OCI-LY3 (cell line): ENCODE results near the gene VPS45.
"Not testable (repeated sequence)": the region's sequence is repeated elsewhere in the genome, so short reads cannot be mapped to it uniquely, and the experiment has no call there.

ENCODE experiments used
- EZH2phosphoT487 ChIP-seq: fragments of 200-600 bp; shearing (Covaris generic); IDR thresholded peaks from 2 replicates; pipeline ENCODE4 v1.6.1; 2018; ENCODE audit warnings: antibody characterized with exemption, mixed run types, low read depth
- TF ChIP-seq, protein P1 (sequence below): fragments of 200-600, 300-600 bp; sonication (generic); IDR thresholded peaks from 2 replicates; pipeline ENCODE4 v1.5.1; 2014; ENCODE audit warnings: antibody characterized with exemption, low read length, low read depth

DNA sequence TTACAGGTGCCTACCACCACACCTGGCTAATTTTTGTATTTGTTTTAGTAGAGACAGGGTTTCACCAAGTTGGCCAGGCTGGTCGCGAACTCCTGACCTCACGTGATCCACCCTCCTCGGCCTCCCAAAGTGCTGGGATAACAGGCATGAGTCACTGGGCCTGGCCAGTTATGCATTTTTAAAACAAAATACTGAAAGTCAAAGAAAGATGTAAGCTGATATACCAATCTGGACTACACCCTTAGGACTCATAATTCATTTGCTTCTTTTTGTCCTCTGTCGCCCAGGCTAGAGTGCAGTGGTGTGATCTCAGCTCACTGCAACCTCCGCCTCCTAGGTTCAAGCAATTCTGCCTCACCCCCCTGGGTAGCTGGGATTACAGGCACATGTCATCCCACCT lies 67.8 kb downstream of the VPS45 start:
- TF ChIP-seq, protein P1, sequence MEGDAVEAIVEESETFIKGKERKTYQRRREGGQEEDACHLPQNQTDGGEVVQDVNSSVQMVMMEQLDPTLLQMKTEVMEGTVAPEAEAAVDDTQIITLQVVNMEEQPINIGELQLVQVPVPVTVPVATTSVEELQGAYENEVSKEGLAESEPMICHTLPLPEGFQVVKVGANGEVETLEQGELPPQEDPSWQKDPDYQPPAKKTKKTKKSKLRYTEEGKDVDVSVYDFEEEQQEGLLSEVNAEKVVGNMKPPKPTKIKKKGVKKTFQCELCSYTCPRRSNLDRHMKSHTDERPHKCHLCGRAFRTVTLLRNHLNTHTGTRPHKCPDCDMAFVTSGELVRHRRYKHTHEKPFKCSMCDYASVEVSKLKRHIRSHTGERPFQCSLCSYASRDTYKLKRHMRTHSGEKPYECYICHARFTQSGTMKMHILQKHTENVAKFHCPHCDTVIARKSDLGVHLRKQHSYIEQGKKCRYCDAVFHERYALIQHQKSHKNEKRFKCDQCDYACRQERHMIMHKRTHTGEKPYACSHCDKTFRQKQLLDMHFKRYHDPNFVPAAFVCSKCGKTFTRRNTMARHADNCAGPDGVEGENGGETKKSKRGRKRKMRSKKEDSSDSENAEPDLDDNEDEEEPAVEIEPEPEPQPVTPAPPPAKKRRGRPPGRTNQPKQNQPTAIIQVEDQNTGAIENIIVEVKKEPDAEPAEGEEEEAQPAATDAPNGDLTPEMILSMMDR, result not testable (repeated sequence)
- TF ChIP-seq EZH2phosphoT487, result not testable (repeated sequence)
